HepG2 (cell line): ENCODE measurements around the gene STPG2. TPM values are rescaled to one million over a fixed set of nuclear protein-coding genes. Genes with fewer than 3 reads are reported as not detected.

Experiments used
- ATAC-seq: fragments of 200-7000 bp; cut with Tn5 transposase; 3 replicates; pipeline ENCODE4 v1.9.1; 2020; ENCODE audit warnings: mild to moderate bottlenecking, moderate library complexity
- BruUV-seq: library from RNA; stranded (reverse); fragments of 400-500 nt; replicated peaks from 2 replicates; lab custom pipeline; 2021; lab: Mats Ljungman, UMichigan
- CTCF ChIA-PET: fragments of 300-600 bp; formaldehyde crosslinking; extraction: SDS; loops from one replicate; lab custom pipeline; 2021; ENCODE audit warnings: low total read pairs, inconsistent platforms, low intra/inter-chr PET ratio; lab: Yijun Ruan, JAX
- POLR2A ChIA-PET: fragments of 350-600 bp; sonication (Branson Sonifier 250); formaldehyde crosslinking; loops from one replicate; lab custom pipeline; 2020; ENCODE audit warnings: antibody characterized with exemption, inconsistent platforms; lab: Yijun Ruan, JAX
- DNase-seq: peaks from one replicate; pipeline ENCODE4 v3.0.0-alpha.2; 2015; ENCODE audit warnings: low spot score
- FAIRE-seq: peaks from 3 replicates; lab custom pipeline; 2011; peaks lifted over from hg19 to GRCh38; lab: Jason Lieb, UNC
- H2AFZ ChIP-seq: one replicate; pipeline ENCODE4 v1.6.1; 2011; ENCODE audit warnings: low read length, inconsistent platforms
- H3K27ac ChIP-seq: fragments of 300-600 bp; 3 replicates; pipeline ENCODE4 v1.8.0; 2011; ENCODE audit warnings: mixed run types, mild to moderate bottlenecking, mixed read lengths, low read length, inconsistent platforms; ENCODE audit not compliant: insufficient read depth; ENCODE audit errors: extremely low read length
- H3K27me3 ChIP-seq, 2 experiments: fragments of 200-600 bp in 1 of 2; 2 replicates in 1 of 2; 3 replicates in 1 of 2; pipeline versions ENCODE4 v1.6.0 to v1.8.0; 2011; ENCODE audit warnings: low read length in 2 of 2, mild to moderate bottlenecking in 2 of 2, moderate library complexity in 2 of 2, inconsistent platforms in 1 of 2; ENCODE audit not compliant: insufficient read depth in 2 of 2, control insufficient read depth in 1 of 2
- H3K36me3 ChIP-seq, 2 experiments: fragments of 200-600 bp in 1 of 2; replicated peaks in 1 of 2; 2 replicates in 1 of 2; 3 replicates in 1 of 2; pipeline versions ENCODE4 v1.5.1 to v1.8.0; 2011; ENCODE audit warnings: low read length in 2 of 2, inconsistent platforms in 1 of 2; ENCODE audit not compliant: insufficient read depth in 2 of 2, control insufficient read depth in 1 of 2
- H3K4me1 ChIP-seq: 2 replicates; pipeline ENCODE4 v1.5.1; 2012; ENCODE audit warnings: low read length, inconsistent platforms; ENCODE audit not compliant: insufficient read depth
- H3K4me2 ChIP-seq: 2 replicates; pipeline ENCODE4 v1.6.0; 2011; ENCODE audit warnings: low read depth, low read length, inconsistent platforms
- H3K4me3 ChIP-seq, 3 experiments: fragments of 200-600 bp in 1 of 3; sonication (generic), shearing (Covaris generic) in 1 of 3; replicated peaks in 1 of 3; 2 replicates each; pipeline ENCODE4 v1.5.1; 2011 to 2016; ENCODE audit warnings: low read length in 3 of 3, inconsistent platforms in 2 of 3, low read depth in 2 of 3, mild to moderate bottlenecking in 2 of 3, control low read depth in 1 of 3, mixed read lengths in 1 of 3; ENCODE audit not compliant: insufficient read depth in 1 of 3
- H3K79me2 ChIP-seq: one replicate; pipeline ENCODE4 v1.6.1; 2011; ENCODE audit warnings: low read length, inconsistent platforms; ENCODE audit not compliant: insufficient read depth
- H3K9ac ChIP-seq: 2 replicates; pipeline ENCODE4 v1.6.0; 2011; ENCODE audit warnings: mild to moderate bottlenecking, low read depth, low read length, inconsistent platforms; ENCODE audit not compliant: insufficient read depth
- H3K9me3 ChIP-seq: 2 replicates; pipeline ENCODE4 v1.5.1; 2012; ENCODE audit warnings: mild to moderate bottlenecking, low read length
- H4K20me1 ChIP-seq: 2 replicates; pipeline ENCODE4 v1.6.0; 2011; ENCODE audit warnings: inconsistent platforms, mild to moderate bottlenecking, low read length, moderate library complexity; ENCODE audit not compliant: insufficient read depth
- E2F1 ChIP-seq: sonication (generic); formaldehyde crosslinking; IDR thresholded peaks from 2 replicates; pipeline ENCODE4 v1.5.0; 2020; ENCODE audit warnings: missing genetic modification reagents
- EEA1 ChIP-seq: sonication (generic); formaldehyde crosslinking; IDR thresholded peaks from 2 replicates; pipeline ENCODE4 v1.5.1; 2020; ENCODE audit warnings: mild to moderate bottlenecking, missing genetic modification reagents, borderline replicate concordance
- HDAC6 ChIP-seq: fragments of 200-600 bp; sonication (generic); IDR thresholded peaks from 2 replicates; pipeline ENCODE4 v1.7.0; 2017; ENCODE audit warnings: mild to moderate bottlenecking, antibody characterized with exemption, low read length, low read depth
- MXD4 ChIP-seq: IDR thresholded peaks from 2 replicates; pipeline ENCODE4 v1.6.1; 2016; ENCODE audit warnings: mild to moderate bottlenecking, missing biosample characterization, missing genetic modification reagents
- NFIC ChIP-seq: IDR thresholded peaks from 2 replicates; pipeline ENCODE4 v1.6.1; 2012; ENCODE audit warnings: mild to moderate bottlenecking, low read length, inconsistent platforms
- PHB2 ChIP-seq: fragments of 450-650 bp; IDR thresholded peaks from 2 replicates; pipeline ENCODE4 v1.6.1; 2018; ENCODE audit not compliant: partially characterized antibody
- TCF12 ChIP-seq, 2 experiments: fragments of 450-650 bp in 1 of 2; sonication (generic) in 1 of 2; formaldehyde crosslinking in 1 of 2; IDR thresholded peaks; 2 replicates each; pipeline versions ENCODE4 v1.6.1 to v1.8.0; 2017 to 2022; ENCODE audit warnings: antibody characterized with exemption in 1 of 2, mild to moderate bottlenecking in 1 of 2, missing genetic modification reagents in 1 of 2, moderate library complexity in 1 of 2
- ZNF10 ChIP-seq: sonication (generic); formaldehyde crosslinking; IDR thresholded peaks from 2 replicates; pipeline ENCODE4 v1.4.0; 2020; ENCODE audit warnings: mild to moderate bottlenecking, low read depth, missing genetic modification reagents, borderline replicate concordance
- WGBS: methylation state at CpG from one replicate; pipeline ENCODE4 v1.1.6; 2017; ENCODE audit warnings: low lambda C conversion rate; 5-methylcytosine and 5-hydroxymethylcytosine counted together
- in situ Hi-C: cut with HindIII; loops from 2 replicates; pipeline ENCODE4 v1.10.0; 2017; ENCODE audit warnings: low pct_unique_long_range_greater_than_20kb; ENCODE audit not compliant: extremely low pct_ligation_motif_present
- intact Hi-C: fragments of 100-400 bp; cut with micrococcal nuclease; formaldehyde crosslinking; loops from one replicate; pipeline ENCODE4 v1.10.0; 2022; ENCODE audit not compliant: unreplicated experiment
- polyA plus RNA-seq, 8 experiments: library from polyadenylated mRNA; depleted of rRNA in 3 of 8; stranded (reverse) in 7 of 8; unstranded in 1 of 8; fragments of >200 nt; fragmentation: Illumina TruSeq in 4 of 8; extraction: Trizol in 4 of 8; gene quantifications; 2 replicates each; pipeline versions ENCODE4 v1.2.1 to v1.2.3, GENCODE V29; 2011 to 2016; ENCODE audit warnings: low read depth in 4 of 8, missing spikeins in 1 of 8, mixed read lengths in 1 of 8; ENCODE audit not compliant: insufficient read depth in 1 of 8
- total RNA-seq, 5 experiments: library from RNA; depleted of rRNA; stranded (reverse); fragments of >200 nt; fragmentation: Illumina TruSeq; extraction: Trizol; gene quantifications; 2 replicates each; pipeline ENCODE4 v1.2.3, GENCODE V29; 2016; ENCODE audit warnings: low read depth in 1 of 5
- TF ChIP-seq, protein P1 (sequence below): sonication (generic); formaldehyde crosslinking; IDR thresholded peaks from 2 replicates; pipeline ENCODE4 v1.4.0; 2020; ENCODE audit warnings: mild to moderate bottlenecking, missing genetic modification reagents

The STPG2 gene
- total and polyA plus RNA-seq, 2 of the 13 experiments (the other 11 are each of a cell fraction or from before 2014, with no cell fraction given): 0.07 TPM; not detected in 1

DNA sequence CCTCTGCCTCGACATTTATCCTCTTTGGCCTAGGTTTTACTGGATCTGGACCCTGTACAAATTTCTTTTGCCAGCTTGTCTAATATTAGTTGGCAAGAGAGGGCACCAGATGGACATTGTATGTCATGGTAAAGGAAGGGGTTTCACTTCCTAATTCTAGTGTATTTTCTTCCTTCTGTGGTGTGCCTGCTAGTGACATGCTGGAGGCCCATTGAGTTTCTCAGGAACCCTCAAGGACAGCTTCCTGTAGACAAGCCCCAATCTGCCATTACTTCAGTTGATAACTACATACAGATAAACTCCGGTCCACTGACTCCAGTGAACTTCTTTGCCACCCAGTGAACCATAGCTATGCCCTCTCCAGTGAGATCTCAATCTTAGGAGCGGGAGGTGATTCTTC is 116.9 kb downstream of the STPG2 start:
- no peaks in the 10 kb centered on the region for H3K4me1 ChIP-seq
- FAIRE-seq (no peak), DNase-seq (no peak)

More for the DNA sequence above, 116.9 kb downstream of the STPG2 start:
- H3K79me2 ChIP-seq: no peaks in the 10 kb centered on the region
- H2AFZ ChIP-seq: no peak overlapping the region
- H3K27ac ChIP-seq: no peak overlapping the region
- no peak overlapping the region for H3K9ac ChIP-seq
- no peak for ATAC-seq
- no peak overlapping the region for H3K4me3 ChIP-seq
- POLR2A ChIA-PET: no interaction called here
- BruUV-seq: no TSS peak
- in situ Hi-C loops (no loop called here), intact Hi-C loops (no loop called here)
- H4K20me1 ChIP-seq: no peaks in the 10 kb centered on the region
- WGBS: 4% methylated on average over 3 of the region's 3 CpGs
- no peaks in the 10 kb centered on the region for H3K9me3 ChIP-seq
- H3K4me2 ChIP-seq: no peak overlapping the region
- CTCF ChIA-PET: no interaction called here
- H3K27me3 ChIP-seq: no peaks in the 10 kb centered on the region
- TF ChIP-seq EEA1 (CRISPR knock-in tag) (no peak), E2F1 (CRISPR knock-in tag) (no peak), PHB2 (no peak), TCF12 (IDR thresholded peaks at IDR 0.05) (no peak), TCF12 (CRISPR knock-in tag; IDR thresholded peaks at IDR 0.05) (no peak), ZNF10 (CRISPR knock-in tag) (no peak), MXD4 (CRISPR knock-in tag) (no peak), NFIC (no peak), HDAC6 (no peak)
- TF ChIP-seq, protein P1, sequence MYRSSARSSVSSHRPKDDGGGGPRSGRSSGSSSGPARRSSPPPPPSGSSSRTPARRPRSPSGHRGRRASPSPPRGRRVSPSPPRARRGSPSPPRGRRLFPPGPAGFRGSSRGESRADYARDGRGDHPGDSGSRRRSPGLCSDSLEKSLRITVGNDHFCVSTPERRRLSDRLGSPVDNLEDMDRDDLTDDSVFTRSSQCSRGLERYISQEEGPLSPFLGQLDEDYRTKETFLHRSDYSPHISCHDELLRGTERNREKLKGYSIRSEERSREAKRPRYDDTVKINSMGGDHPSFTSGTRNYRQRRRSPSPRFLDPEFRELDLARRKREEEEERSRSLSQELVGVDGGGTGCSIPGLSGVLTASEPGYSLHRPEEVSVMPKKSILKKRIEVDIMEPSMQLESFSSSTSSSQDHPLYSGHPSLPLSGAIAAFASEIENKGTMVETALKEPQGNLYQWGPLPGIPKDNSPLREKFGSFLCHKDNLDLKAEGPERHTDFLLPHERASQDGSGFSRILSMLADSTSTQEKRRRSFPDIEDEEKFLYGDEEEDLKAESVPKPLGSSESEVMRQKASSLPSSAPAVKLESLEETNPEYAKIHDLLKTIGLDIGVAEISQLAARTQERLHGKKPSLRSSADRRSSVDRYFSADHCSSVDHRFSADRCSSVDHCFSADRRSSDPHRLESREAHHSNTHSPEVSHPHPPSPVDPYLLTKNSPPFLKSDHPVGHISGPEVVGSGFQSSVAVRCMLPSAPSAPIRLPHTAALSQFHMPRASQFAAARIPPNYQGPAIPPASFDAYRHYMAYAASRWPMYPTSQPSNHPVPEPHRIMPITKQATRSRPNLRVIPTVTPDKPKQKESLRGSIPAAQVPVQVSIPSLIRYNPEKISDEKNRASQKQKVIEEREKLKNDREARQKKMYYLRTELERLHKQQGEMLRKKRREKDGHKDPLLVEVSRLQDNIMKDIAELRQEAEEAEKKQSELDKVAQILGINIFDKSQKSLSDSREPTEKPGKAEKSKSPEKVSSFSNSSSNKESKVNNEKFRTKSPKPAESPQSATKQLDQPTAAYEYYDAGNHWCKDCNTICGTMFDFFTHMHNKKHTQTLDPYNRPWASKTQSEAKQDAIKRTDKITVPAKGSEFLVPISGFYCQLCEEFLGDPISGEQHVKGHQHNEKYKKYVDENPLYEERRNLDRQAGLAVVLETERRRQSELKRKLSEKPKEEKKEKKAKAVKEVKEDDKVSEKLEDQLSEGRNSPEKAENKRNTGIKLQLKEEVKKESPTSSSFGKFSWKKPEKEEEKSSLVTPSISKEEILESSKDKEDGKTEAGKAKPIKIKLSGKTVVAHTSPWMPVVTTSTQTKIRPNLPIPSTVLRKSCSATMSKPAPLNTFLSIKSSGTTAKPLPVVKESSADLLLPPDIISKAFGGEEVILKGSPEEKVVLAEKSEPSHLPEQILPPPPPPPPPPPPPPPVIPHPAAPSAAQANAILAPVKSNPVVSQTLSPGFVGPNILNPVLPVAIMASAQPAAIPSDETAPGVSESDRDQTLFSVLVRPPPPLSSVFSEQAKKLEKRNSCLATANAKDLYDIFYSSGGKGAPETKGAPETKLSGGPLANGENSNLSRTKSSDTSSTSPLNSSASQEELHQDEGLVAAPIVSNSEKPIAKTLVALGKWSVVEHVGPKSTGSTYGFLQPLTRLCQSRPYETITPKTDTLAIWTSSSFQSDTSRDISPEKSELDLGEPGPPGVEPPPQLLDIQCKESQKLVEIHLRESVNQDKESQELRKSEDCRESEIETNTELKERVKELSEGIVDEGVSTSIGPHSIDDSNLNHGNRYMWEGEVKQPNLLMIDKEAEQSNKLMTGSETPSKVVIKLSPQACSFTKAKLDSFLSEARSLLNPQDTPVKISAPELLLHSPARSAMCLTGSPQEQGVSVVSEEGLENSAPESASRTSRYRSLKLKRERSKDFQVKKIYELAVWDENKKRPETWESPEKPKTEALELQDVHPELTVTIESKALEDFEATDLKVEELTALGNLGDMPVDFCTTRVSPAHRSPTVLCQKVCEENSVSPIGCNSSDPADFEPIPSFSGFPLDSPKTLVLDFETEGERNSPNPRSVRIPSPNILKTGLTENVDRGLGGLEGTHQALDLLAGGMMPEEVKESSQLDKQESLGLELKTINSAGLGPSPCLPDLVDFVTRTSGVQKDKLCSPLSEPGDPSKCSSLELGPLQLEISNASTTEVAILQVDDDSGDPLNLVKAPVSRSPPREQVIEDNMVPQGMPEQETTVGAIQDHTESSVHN (CRISPR knock-in tag): no peak
- H3K36me3 ChIP-seq: no peaks in the 10 kb centered on the region
